CD4-positive, alpha-beta T cell treated with Interleukin-17A for 1 hour (primary cell): ENCODE measurements around the gene SEPTIN12.

Experiments used
- DNase-seq: peaks from one replicate; pipeline ENCODE4 v3.0.0-alpha.2; 2020

Gene SEPTIN12

DNA sequence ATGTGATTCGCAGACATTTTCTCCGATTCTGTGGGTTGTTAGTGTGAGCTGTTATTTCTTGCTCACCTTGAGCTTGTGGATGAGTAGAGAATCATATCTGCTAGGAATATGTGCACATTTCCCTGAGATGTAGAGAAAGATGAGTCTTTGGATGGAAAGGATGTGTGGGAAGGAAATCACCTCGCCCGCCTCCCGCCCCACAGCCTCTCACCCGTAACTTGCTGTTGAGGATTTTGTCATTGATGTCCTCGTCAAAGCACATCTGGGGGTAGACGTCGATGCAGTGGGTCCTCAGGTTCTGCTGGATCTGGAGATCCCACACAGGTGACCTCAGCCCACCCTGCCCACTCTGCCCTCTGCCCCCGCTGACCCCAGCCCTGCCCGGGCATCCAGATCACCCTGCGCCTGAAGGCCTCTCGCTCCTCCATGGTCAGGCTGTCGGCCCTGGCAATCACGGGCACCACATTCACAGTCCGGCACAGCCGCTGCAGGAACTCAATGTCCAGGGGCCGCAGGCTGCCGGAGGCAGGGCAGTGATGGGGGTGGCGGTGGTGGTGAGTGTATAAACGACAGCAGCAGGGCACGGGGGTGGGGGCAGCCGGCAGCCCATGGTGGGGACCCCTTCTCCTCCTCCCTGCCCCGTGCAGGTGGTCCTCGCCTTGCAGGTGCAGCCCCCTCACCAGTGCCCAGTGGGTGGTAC is 4.7 kb downstream of the SEPTIN12 start:
- DNase-seq: no peak

- DNase-seq: no peak
Measured at GRCh38 chr16:4780235-4780634, 7.9 kb downstream of the SEPTIN12 start.

DNA sequence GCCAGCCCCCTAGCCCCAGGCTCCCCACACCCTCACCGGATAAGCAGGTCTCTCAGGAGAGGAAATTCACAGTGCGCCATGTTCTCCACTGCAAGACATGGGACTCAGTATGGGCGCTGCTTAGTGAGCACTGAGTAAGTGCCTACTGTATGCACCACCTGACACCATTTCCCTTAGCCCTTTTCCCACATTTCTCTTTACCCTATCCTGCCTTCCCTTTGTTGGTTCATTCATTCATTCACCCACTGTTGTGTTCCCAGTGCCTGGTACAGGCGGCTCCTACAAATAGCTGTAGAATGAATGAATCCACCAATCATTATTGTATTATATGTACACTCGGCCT is 10.1 kb downstream of the SEPTIN12 start:
- no peak for DNase-seq

- DNase-seq: no peak
Measured at GRCh38 chr16:4777339-4778049, 10.7 kb downstream of the SEPTIN12 start.

GRCh38 chr16:4776141-4776705 is 11.9 kb downstream of the SEPTIN12 start:
- no peak for DNase-seq

GRCh38 chr16:4775005-4775404 is 13.1 kb downstream of the SEPTIN12 start:
- no peak for DNase-seq

DNA sequence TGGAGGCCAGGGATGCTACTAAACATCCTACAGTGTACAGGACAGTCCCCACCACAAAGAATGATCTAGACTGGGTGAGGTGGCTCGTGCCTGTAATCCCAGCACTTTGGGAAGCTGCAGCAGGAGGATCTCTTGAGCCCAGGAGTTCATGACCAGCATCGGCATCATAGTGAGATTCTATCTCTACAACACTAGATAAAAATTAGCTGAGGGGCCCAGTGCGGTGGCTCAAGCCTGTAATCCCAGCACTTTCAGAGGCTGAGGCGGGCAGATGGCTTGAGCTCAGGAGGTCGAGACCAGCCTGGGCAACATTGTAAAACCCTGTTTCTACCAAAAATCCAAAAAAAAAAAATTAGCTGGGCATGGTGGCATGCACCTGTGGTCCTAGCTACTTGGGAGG is 15.8 kb downstream of the SEPTIN12 start:
- DNase-seq: no peak

GRCh38 chr16:4771646-4772045 is 16.5 kb downstream of the SEPTIN12 start:
- no peak for DNase-seq

- DNase-seq: no peak
Measured at GRCh38 chr16:4769306-4769638, 18.9 kb downstream of the SEPTIN12 start.

- DNase-seq: peak; percentile 91
Measured at GRCh38 chr16:4768549-4769305, 19.4 kb downstream of the SEPTIN12 start.

GRCh38 chr16:4767872-4768548 is 20.1 kb downstream of the SEPTIN12 start:
- peak; percentile 28 for DNase-seq

GRCh38 chr16:4766875-4767628 is 21.1 kb downstream of the SEPTIN12 start, which contains the start of gene ZNF500:
Gene ZNF500 (minus strand): TSS chr16:4767162. CDS start chr16:4765978, 1,184 bp downstream.
- peak; percentile 97 for DNase-seq

DNA sequence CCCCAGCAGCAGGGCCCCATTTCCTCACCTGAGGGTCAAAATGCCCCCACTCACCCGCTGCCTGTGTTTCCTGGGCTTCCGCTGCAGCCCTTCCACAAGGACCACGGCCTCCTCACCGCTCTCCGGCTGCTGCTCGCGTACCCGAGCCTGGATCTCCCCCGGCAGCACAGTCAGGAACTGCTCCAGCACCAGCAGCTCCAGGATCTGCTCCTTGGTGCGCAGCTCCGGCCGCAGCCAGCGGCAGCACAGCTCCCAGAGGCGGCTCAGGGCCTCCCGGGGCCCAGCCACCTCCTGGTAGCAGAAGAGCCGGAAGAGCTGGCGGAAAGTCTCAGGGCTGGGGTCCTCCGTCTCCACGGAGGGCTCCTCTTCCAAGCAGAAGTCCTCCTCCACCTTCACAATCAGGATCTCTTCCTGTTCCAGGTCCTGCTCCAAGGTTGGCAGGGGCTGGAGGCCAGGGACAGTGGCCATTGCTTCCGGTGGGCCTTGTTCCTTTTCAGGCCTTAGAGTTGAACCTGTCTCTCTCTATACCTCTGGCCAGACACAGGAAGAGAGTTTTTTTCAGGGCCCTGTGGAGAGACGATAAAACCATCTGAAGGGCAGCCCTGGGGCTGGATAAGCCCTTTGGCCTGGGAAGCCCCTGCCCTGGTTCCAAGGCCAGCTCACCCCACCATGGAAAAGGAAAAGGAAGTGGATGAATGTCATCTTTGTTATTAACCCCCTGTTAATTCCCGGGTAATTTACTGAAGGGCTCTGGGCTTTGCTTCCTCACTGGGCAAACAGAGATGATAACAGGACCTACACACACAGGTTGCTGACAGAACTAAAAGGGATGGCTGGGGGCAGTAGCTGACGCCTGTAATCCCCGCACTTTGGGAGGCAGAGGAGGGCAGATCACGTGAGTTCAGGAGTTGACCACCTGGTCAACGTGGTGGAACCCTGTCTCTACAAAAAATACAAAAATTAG is 22.4 kb downstream of the SEPTIN12 start:
- no peak for DNase-seq

- no peak for DNase-seq
Measured at GRCh38 chr16:4763791-4764190, 24.4 kb downstream of the SEPTIN12 start.

GRCh38 chr16:4762205-4762604 is 25.9 kb downstream of the SEPTIN12 start:
- no peak for DNase-seq

GRCh38 chr16:4760221-4760910 is 27.8 kb downstream of the SEPTIN12 start:
- DNase-seq: no peak

DNA sequence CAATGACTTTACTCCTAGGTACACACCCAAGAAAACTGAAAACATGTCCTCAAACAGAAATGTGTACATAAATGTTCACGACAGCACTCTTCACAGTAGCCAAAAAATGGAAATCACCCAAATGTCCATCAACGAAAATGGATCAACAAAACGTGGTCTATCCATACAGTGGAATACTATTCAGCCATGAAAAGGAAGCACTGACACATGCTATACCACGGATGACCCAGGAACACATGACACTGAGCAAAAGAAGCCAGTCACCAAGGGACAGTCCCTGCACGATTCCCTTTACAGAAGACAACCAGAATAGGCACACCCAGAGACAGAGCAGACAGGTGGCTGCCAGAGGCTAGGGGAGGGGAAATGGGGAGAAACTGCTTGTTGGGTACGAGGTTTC is 32.5 kb downstream of the SEPTIN12 start:
- no peak for DNase-seq

DNA sequence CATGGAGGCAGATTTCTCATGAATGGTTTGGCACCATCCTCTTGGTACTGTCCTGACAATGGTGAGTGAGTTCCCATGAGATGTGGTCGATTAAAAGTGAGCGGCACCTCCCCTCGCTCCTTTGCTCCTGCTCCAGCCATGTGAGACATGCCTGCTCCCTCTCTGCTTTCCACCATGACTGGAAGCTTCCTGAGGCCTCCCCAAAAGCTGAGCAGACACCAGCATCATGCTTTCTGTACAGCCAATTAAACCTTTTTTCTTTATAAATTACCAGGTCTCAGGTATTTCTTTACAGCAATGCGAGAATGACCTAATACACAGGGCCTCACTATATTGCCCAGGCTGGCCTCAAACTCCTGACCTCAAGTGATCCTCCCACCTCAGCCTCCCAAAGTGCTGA is 33.3 kb downstream of the SEPTIN12 start:
- DNase-seq: no peak

DNA sequence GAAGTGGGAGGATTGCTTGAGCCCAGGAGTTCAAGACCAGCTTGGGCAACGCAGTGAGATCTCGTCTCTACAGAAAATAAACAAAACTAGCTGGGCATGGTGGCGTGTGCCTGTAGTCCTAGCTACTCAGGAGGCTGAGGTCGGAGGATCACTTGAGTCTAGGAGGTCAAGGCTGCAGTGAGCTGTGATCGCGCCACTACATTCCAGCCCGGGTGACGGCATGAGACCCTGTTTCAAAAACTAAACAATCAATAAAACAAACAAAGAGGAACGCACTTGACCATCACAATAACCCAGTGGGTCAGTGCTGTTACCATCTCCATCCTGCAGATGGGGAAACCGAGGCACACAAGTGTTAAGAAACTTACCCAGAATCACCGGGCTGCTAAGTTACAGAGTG is 34.9 kb downstream of the SEPTIN12 start:
- DNase-seq: no peak

DNA sequence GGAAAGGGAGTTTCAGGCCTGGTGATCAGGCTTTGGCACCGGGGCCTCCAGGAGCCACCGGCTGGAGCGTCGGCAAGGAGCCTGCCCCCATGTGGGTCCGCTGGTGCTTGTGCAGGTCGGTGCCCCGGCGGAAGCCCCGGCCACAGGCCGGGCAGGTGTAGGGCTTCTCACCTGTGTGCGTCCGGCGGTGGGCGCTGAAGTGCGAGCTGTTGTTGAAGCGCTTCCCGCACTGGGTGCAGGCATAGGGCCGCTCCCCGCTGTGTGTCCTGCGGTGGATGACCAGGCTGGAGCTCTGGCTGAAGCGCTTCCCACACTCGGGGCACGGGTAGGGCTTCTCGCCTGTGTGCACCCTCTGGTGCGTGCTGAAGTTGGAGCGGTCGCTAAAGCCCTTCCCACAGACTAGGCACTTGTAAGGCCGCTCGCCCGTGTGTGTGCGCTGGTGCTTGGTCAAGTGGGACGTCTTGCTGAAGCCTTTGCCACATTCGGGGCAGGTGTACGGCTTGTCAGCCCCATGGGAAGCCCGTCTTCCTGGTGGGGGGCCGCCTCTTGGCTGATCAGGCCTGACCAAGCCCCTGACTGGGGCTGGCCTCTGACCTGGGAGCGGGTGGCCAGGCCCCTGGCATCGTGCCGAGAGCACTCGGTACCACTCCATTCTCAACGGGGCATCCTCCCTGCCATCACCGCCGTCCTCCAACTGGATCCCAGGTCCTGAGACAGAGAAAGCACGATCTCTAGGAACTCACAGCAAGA is 35.6 kb downstream of the SEPTIN12 start:
- no peak for DNase-seq
